Activated naive CD4-positive, alpha-beta T cell (primary cell): ENCODE results near the gene OR52E5.

Experiments used
- DNase-seq, 4 experiments: peaks; one replicate each; lab custom pipeline; 2025; lab: John Stamatoyannopoulos, UW

Gene OR52E5

GRCh38 chr11:5933116-5933515 is 40.1 kb downstream of the OR52E5 start:
- DNase-seq, result no peak

GRCh38 chr11:5937868-5938602 is 45.0 kb downstream of the OR52E5 start:
- no peak for DNase-seq

- DNase-seq, result no peak
Measured at GRCh38 chr11:5938603-5938965, 45.6 kb downstream of the OR52E5 start.

GRCh38 chr11:5940748-5941147 is 47.7 kb downstream of the OR52E5 start:
- DNase-seq, result no peak

- DNase-seq, result no peak
Measured at GRCh38 chr11:5941951-5942350, 48.9 kb downstream of the OR52E5 start, which contains the start of gene OR56A3. Gene OR56A3 (plus strand): TSS chr11:5942251. CDS start chr11:5947347, 5,096 bp downstream.
